Breast epithelium (tissue), 4 donors: ENCODE data around the gene MRGPRX2. TPM values are rescaled to one million over a fixed set of nuclear protein-coding genes. Genes with fewer than 3 reads are reported as not detected.

Experiments
- DNase-seq, 2 donors: peaks; one replicate each; pipeline ENCODE4 v3.0.0-alpha.2; 2019; ENCODE audit warnings: low spot score in 2 of 2
- H3K27ac ChIP-seq, 2 donors: fragments of 200-600 bp; sonication (generic) in 1 of 2; one replicate each; pipeline ENCODE4 v1.5.1; 2016 to 2019; ENCODE audit warnings: mild to moderate bottlenecking in 1 of 2
- H3K27me3 ChIP-seq, 2 donors: fragments of 200-600 bp; sonication (generic) in 1 of 2; one replicate each; pipeline versions ENCODE4 v1.5.1 to v1.6.0; 2017 to 2019; ENCODE audit warnings: control low read depth in 1 of 2, mild to moderate bottlenecking in 1 of 2
- H3K36me3 ChIP-seq: fragments of 200-600 bp; one replicate; pipeline ENCODE4 v1.5.1; 2019
- H3K4me1 ChIP-seq, 2 donors: fragments of 200-600 bp; sonication (generic); one replicate each; pipeline ENCODE4 v1.5.1; 2016 to 2019; ENCODE audit warnings: control low read depth in 1 of 2
- H3K4me3 ChIP-seq, 3 donors: fragments of 200-600 bp; sonication (generic); 1 replicate in 2 of 3; 2 replicates in 1 of 3; pipeline ENCODE4 v1.5.1; 2016 to 2019; ENCODE audit warnings: mild to moderate bottlenecking in 3 of 3, moderate library complexity in 2 of 3
- H3K9me3 ChIP-seq, 2 donors: fragments of 200-600 bp; sonication (generic) in 1 of 2; one replicate each; pipeline ENCODE4 v1.5.1; 2016 to 2019; ENCODE audit warnings: control low read depth in 1 of 2
- CTCF ChIP-seq, 3 donors: fragments of 450-650 bp; IDR thresholded peaks; one replicate each; pipeline ENCODE4 v1.5.1; 2016 to 2017; ENCODE audit warnings: antibody characterized with exemption in 3 of 3, mild to moderate bottlenecking in 3 of 3, moderate library complexity in 3 of 3
- POLR2A ChIP-seq: fragments of 450-650 bp; IDR thresholded peaks from one replicate; pipeline ENCODE4 v1.6.1; 2016; ENCODE audit warnings: antibody characterized with exemption, mild to moderate bottlenecking, moderate library complexity
- POLR2AphosphoS5 ChIP-seq, 3 donors: sonication (generic); formaldehyde crosslinking; IDR thresholded peaks; one replicate each; pipeline ENCODE4 v1.6.1; 2017; ENCODE audit warnings: antibody characterized with exemption in 3 of 3
- intact Hi-C: fragments of 100-400 bp; cut with DNase I; formaldehyde crosslinking; loops from one replicate; pipeline ENCODE4 v1.15.1; 2023; ENCODE audit warnings: low total_unique reads
- total RNA-seq, 3 donors: library from RNA; depleted of rRNA; stranded (reverse); fragments of >200 nt; gene quantifications; one replicate each; pipeline ENCODE4 v1.1.0, GENCODE V29; 2016

MRGPRX2 gene
- total RNA-seq, 3 donors from 2014 or later = 1.4 TPM; not detected in 2

- no peak overlapping the region for H3K4me3 ChIP-seq
- TF ChIP-seq CTCF (IDR thresholded peaks at IDR 0.05) = no peak
- no peak for TF ChIP-seq POLR2A
- TF ChIP-seq POLR2AphosphoS5 (IDR thresholded peaks at IDR 0.05) = no peak
- no peaks in the 10 kb centered on the region for H3K4me1 ChIP-seq
- intact Hi-C loops = loop anchor here (2.0 kb wide), 1 partner anchor 41 kb away; no protein-coding TSS in a partner anchor
- H3K27me3 ChIP-seq = peaks cover 0 to 44% of the 10 kb centered on the region in 2 donors
- no peaks in the 10 kb centered on the region for H3K36me3 ChIP-seq
- H3K9me3 ChIP-seq = no peaks in the 10 kb centered on the region
- no peak for DNase-seq
- no peak overlapping the region for H3K27ac ChIP-seq
Observed at GRCh38 chr11:19025481-19026406, 34.8 kb downstream of the MRGPRX2 start.

- Histone ChIP-seq H3K4me1 (no peaks in the 10 kb centered on the region), H3K27ac (no peak overlapping the region), H3K36me3 (no peaks in the 10 kb centered on the region), H3K27me3 (peaks cover 0 to 35% of the 10 kb centered on the region in 2 donors), H3K9me3 (no peaks in the 10 kb centered on the region), H3K4me3 (no peak overlapping the region)
- DNase-seq = no peak
- intact Hi-C loops = no loop called here
- no peak for TF ChIP-seq POLR2AphosphoS5 (IDR thresholded peaks at IDR 0.05)
Observed at GRCh38 chr11:19020831-19021230, 39.7 kb downstream of the MRGPRX2 start.

- intact Hi-C loops = no loop called here
- peaks cover 0 to 17% of the 10 kb centered on the region in 2 donors for H3K27me3 ChIP-seq
- no peak for DNase-seq
- no peak overlapping the region for H3K27ac ChIP-seq
- H3K4me3 ChIP-seq = no peak overlapping the region
- H3K36me3 ChIP-seq = no peaks in the 10 kb centered on the region
- no peak for TF ChIP-seq CTCF (IDR thresholded peaks at IDR 0.05)
- TF ChIP-seq POLR2AphosphoS5 (IDR thresholded peaks at IDR 0.05) = no peak
- TF ChIP-seq POLR2A = no peak
- no peaks in the 10 kb centered on the region for H3K9me3 ChIP-seq
- H3K4me1 ChIP-seq = no peaks in the 10 kb centered on the region
Observed at GRCh38 chr11:19018901-19019300, 41.6 kb downstream of the MRGPRX2 start.

- H3K9me3 ChIP-seq = no peaks in the 10 kb centered on the region
- DNase-seq = no peak
- no peak for TF ChIP-seq POLR2AphosphoS5 (IDR thresholded peaks at IDR 0.05)
- TF ChIP-seq POLR2A = no peak
- no peak for TF ChIP-seq CTCF (IDR thresholded peaks at IDR 0.05)
- peaks cover 0 to 6% of the 10 kb centered on the region in 2 donors for H3K27me3 ChIP-seq
- no peak overlapping the region for H3K27ac ChIP-seq
- no peaks in the 10 kb centered on the region for H3K4me1 ChIP-seq
- no peak overlapping the region for H3K4me3 ChIP-seq
- no peaks in the 10 kb centered on the region for H3K36me3 ChIP-seq
- intact Hi-C loops = no loop called here
Observed at GRCh38 chr11:19013181-19013857, 47.2 kb downstream of the MRGPRX2 start.

- DNase-seq = no peak
- intact Hi-C loops = no loop called here
- H3K27me3 ChIP-seq = peaks cover 0 to 6% of the 10 kb centered on the region in 2 donors
- H3K4me3 ChIP-seq = no peak overlapping the region
- H3K9me3 ChIP-seq = no peaks in the 10 kb centered on the region
- H3K27ac ChIP-seq = no peak overlapping the region
- no peaks in the 10 kb centered on the region for H3K4me1 ChIP-seq
- H3K36me3 ChIP-seq = no peaks in the 10 kb centered on the region
- no peak for TF ChIP-seq CTCF (IDR thresholded peaks at IDR 0.05)
- no peak for TF ChIP-seq POLR2AphosphoS5 (IDR thresholded peaks at IDR 0.05)
- no peak for TF ChIP-seq POLR2A
Observed at GRCh38 chr11:19012636-19013035, 47.9 kb downstream of the MRGPRX2 start.

Other genes with a start within 250 kb of the MRGPRX2 start
- not detected for gene MRGPRX1, start 121.3 kb downstream of the MRGPRX2 start, total RNA-seq
- 10 to 100 TPM in 2 of 3 donors, 1 to 10 TPM in 1; 6.9 to 30.0 (median 22.0) TPM for gene ZDHHC13, start 56.5 kb upstream of the MRGPRX2 start, total RNA-seq
- not detected for gene CSRP3, start 141.3 kb upstream of the MRGPRX2 start, total RNA-seq
- gene E2F8, start 180.2 kb upstream of the MRGPRX2 start, total RNA-seq = under 1 TPM in 1 of 3 donors, not detected in 2; 0.64 TPM